ENCODE data around the gene EDIL3. TPM values are rescaled to one million over a fixed set of nuclear protein-coding genes. Genes with fewer than 3 reads are reported as not detected.

EDIL3 gene
- total RNA-seq, 6 donors from 2014 or later: 14.7 to 40.1 (median 17.7) TPM

DNA sequence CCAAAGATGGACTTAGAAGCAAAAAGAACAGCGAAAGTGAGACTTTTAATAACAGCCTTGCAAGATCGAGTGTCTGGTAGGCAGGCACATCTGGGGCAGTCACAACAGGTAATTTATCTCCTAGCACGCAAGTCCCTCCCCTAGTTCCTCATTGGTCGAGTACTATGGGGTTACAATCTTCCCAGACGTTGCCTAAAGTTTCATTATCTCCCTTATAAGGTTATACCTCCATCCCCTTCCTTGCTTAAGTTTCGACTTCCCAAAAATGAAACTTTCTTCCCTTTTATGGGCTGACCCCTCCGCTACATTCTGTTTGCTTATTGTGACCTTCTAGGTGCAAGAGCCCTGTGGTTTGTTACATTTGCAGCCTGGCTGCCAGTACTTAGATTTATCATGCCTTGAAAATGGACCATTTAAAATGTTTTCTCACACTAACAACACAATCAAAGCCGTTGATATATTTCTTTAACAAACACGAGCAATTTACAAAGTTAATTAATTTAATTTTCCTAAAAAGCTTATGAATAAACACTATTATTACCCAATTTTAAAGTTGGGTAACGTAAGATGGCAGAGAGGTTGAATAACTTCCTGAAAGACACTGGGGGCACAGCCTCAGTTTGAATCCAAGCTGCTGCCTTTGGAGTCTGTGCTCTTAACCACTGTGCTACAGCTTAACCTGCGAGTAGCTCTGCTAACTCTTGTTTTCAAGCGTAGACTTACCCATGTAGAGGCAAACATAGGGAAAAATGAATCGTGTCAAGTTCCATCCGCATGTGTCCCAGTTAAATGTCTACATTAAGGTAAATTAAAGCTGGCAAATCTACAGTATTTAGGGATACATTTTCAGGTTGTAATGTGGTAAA lies 91.7 kb downstream of the EDIL3 start:
- no peak overlapping the region for H3K4me3 ChIP-seq
- TF ChIP-seq, protein P1, sequence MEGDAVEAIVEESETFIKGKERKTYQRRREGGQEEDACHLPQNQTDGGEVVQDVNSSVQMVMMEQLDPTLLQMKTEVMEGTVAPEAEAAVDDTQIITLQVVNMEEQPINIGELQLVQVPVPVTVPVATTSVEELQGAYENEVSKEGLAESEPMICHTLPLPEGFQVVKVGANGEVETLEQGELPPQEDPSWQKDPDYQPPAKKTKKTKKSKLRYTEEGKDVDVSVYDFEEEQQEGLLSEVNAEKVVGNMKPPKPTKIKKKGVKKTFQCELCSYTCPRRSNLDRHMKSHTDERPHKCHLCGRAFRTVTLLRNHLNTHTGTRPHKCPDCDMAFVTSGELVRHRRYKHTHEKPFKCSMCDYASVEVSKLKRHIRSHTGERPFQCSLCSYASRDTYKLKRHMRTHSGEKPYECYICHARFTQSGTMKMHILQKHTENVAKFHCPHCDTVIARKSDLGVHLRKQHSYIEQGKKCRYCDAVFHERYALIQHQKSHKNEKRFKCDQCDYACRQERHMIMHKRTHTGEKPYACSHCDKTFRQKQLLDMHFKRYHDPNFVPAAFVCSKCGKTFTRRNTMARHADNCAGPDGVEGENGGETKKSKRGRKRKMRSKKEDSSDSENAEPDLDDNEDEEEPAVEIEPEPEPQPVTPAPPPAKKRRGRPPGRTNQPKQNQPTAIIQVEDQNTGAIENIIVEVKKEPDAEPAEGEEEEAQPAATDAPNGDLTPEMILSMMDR (IDR thresholded peaks at IDR 0.05): no peak
- TF ChIP-seq POLR2AphosphoS5 (IDR thresholded peaks at IDR 0.05): no peak
- no peak for TF ChIP-seq POLR2A (IDR thresholded peaks at IDR 0.05)
- TF ChIP-seq EP300 (IDR thresholded peaks at IDR 0.05): no peak
- H3K4me1 ChIP-seq: no peaks in the 10 kb centered on the region
- no peak for DNase-seq
- 79 to 81% methylated on average over 14 of the region's 14 CpGs for WGBS, 2 donors
- H3K36me3 ChIP-seq: no peaks in the 10 kb centered on the region
- H3K27ac ChIP-seq: no peak overlapping the region
- H3K9me3 ChIP-seq: no peaks in the 10 kb centered on the region
- no peaks in the 10 kb centered on the region for H3K27me3 ChIP-seq
- no peak for ATAC-seq (ENCODE audit: low FRiP score in 2 of 2)

DNA sequence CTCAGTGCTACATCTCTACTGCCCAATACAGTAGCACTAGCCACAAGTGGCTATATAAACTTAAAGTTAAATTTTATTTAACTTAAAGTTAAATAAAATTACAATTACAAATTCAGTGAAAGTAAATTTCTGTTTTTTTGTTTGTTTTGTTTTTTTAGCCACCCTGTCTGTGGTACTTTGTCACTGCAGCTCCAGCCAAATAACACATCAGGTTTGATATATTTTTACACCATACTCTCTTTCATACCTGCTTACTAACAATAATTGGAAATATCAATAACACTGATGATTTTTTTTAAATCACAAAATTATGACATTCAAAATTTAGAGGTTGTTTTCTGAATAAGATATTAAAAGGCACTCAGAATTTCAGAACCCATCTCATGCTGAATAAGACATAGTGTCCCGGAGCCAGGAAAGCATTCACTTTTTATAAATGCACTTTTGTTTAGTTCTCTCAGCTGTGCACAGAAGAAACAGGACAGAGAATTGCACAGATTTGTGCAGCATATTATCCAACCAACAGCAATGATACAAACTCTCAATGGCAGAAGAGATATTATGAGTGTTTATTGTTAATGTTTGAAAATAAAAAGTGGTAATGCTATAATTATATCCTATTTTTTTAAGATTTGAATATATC lies 92.6 kb downstream of the EDIL3 start:
- Histone ChIP-seq H3K4me1 (no peaks in the 10 kb centered on the region), H3K9me3 (no peaks in the 10 kb centered on the region), H3K36me3 (no peaks in the 10 kb centered on the region), H3K27me3 (no peaks in the 10 kb centered on the region), H3K4me3 (no peak overlapping the region), H3K27ac (no peak overlapping the region)
- DNase-seq (no peak), ATAC-seq (ENCODE audit: low FRiP score in 2 of 2) (no peak)
- no peak for TF ChIP-seq EP300 (IDR thresholded peaks at IDR 0.05)
- no peak for TF ChIP-seq POLR2AphosphoS5 (IDR thresholded peaks at IDR 0.05)
- TF ChIP-seq, protein P1 (IDR thresholded peaks at IDR 0.05): no peak
- no peak for TF ChIP-seq POLR2A (IDR thresholded peaks at IDR 0.05)
- WGBS, 2 donors: 88 to 97% methylated on average over 1 of the region's 1 CpG

DNA sequence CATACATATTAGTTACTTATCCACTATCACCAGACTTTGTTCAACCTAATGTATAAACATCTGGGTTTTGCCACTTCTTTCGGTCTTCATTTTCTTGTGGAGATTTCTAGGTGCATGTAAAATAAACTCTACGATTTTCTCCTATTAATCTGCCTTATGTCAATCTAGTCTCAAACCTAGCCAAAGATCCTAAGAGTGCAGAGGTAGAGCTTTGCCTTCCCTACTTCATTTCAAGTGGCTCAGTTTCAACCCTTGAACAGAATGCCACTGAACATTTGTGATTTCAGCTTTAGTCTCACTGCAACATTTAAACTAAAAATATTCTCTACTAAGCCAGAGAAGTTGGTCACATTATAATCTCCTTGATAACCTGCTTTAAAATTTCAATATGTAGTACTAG lies 94.0 kb downstream of the EDIL3 start:
- Histone ChIP-seq H3K27ac (no peak overlapping the region), H3K4me1 (no peaks in the 10 kb centered on the region), H3K36me3 (no peaks in the 10 kb centered on the region), H3K4me3 (no peak overlapping the region), H3K9me3 (no peaks in the 10 kb centered on the region), H3K27me3 (no peaks in the 10 kb centered on the region)
- ATAC-seq (ENCODE audit: low FRiP score in 2 of 2) (no peak), DNase-seq (no peak)
- 60 to 62% methylated on average over 2 of the region's 2 CpGs for WGBS, 2 donors
- TF ChIP-seq, protein P1 (IDR thresholded peaks at IDR 0.05): no peak
- no peak for TF ChIP-seq EP300 (IDR thresholded peaks at IDR 0.05)

DNA sequence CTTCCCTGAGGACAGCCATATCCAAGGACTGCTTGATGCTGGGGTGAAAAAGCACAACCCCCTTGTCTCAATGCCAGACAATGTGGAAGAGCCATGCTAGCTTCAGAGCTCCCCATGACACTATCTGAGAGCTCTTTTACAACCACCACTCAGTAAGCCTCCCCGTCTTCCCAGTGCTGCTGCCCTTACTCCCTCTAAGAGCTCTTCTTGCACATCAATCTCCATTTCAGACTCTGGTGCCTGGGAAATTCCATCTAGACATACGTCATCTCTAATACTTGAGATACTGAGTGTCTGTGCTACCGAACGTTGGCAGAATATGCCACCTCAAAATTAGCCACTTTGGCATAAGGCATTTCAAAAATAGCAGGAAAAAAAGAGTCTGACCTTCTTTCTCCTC lies 94.5 kb downstream of the EDIL3 start:
- 65 to 68% methylated on average over 4 of the region's 4 CpGs for WGBS, 2 donors
- H3K9me3 ChIP-seq: no peaks in the 10 kb centered on the region
- peak in 1 of 2 donors; percentile 53 for ATAC-seq (ENCODE audit: low FRiP score in 2 of 2)
- TF ChIP-seq POLR2AphosphoS5 (IDR thresholded peaks at IDR 0.05): no peak
- TF ChIP-seq EP300 (IDR thresholded peaks at IDR 0.05): no peak
- TF ChIP-seq, protein P1 (IDR thresholded peaks at IDR 0.05): no peak
- TF ChIP-seq POLR2A (IDR thresholded peaks at IDR 0.05): no peak
- peak in 1 of 2 donors; percentile 21 for DNase-seq
- no peaks in the 10 kb centered on the region for H3K27me3 ChIP-seq
- no peaks in the 10 kb centered on the region for H3K36me3 ChIP-seq
- H3K4me1 ChIP-seq: no peaks in the 10 kb centered on the region
- no peak overlapping the region for H3K27ac ChIP-seq
- H3K4me3 ChIP-seq: no peak overlapping the region

All from upper lobe of left lung (tissue), 6 donors.